KG1 (cell line): ENCODE measurements around the gene API5.

Source experiments
- DNase-seq: peaks from one replicate; lab custom pipeline; 2025; lab: John Stamatoyannopoulos, UW

Gene API5

GRCh38 chr11:43359422-43359818 is 47.6 kb downstream of the API5 start:
- DNase-seq = peak; percentile 32

GRCh38 chr11:43360361-43361032 is 48.7 kb downstream of the API5 start:
- DNase-seq = no peak

- DNase-seq = no peak
Observed at GRCh38 chr11:43366677-43367076, 54.9 kb downstream of the API5 start.

GRCh38 chr11:43367382-43368178 is 55.8 kb downstream of the API5 start:
- no peak for DNase-seq

GRCh38 chr11:43376065-43376464 is 64.3 kb downstream of the API5 start:
- DNase-seq = no peak

- no peak for DNase-seq
Observed at GRCh38 chr11:43376594-43376993, 64.8 kb downstream of the API5 start.

- no peak for DNase-seq
Observed at GRCh38 chr11:43377389-43377788, 65.6 kb downstream of the API5 start.

GRCh38 chr11:43378897-43379296 is 67.1 kb downstream of the API5 start:
- DNase-seq = no peak

- no peak for DNase-seq
Observed at GRCh38 chr11:43381802-43382201, 70.0 kb downstream of the API5 start.

- DNase-seq = no peak
Observed at GRCh38 chr11:43382614-43383013, 70.8 kb downstream of the API5 start.

- DNase-seq = no peak
Observed at GRCh38 chr11:43384393-43384792, 72.6 kb downstream of the API5 start.

- DNase-seq = no peak
Observed at GRCh38 chr11:43392713-43393112, 80.9 kb downstream of the API5 start.

GRCh38 chr11:43393765-43394355 is 82.1 kb downstream of the API5 start:
- no peak for DNase-seq
